ENCODE results near the gene LDHAL6A. TPM values are rescaled to one million over a fixed set of nuclear protein-coding genes. Genes with fewer than 3 reads are reported as not detected.
"Not testable (repeated sequence)": the region's sequence is repeated elsewhere in the genome, so short reads cannot be mapped to it uniquely, and the experiment has no call there.

The LDHAL6A gene
- polyA plus RNA-seq (2013, experiment 1 of 2) = not detected
- polyA plus RNA-seq (2013, experiment 2 of 2) = not detected

DNA sequence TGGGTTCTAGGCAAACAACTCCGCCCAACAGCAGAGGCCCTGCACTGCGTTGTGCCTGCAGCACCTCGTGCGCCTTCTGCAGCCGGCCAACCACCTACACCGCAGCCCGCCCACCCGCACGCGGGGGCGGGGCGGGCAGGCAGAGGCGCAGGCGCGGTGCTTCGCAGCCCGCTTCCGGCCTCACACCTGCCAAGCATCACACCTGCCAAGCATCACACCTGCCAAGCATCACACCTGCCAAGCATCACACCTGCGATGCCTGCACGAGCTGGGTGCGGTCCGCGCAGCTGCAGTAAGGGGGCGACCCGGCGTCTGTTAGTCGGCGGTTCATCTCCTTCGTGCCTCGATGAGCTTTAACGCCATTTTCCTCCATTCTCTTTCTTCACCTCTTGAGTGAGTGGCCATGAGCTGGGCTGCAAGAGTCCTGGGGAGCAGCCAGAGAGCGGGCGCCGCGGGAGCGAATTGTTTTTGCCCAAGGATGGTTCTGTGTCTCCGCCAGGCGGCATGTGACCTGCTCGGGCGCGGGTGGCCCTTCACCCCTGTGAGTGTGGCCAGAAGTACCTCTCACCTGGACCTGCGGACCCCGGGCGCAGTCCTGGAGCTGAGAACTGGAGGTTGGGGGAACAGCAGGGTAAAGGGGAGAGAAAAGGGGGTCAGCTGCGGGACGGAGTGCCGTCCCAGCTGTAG, at the start of gene LDHAL6A:
Gene LDHAL6A (plus strand): TSS at position 171 of the 687 bp plus-strand sequence. CDS start 825 bp downstream, outside the sequence.
- H3K36me3 ChIP-seq (ENCODE audit: insufficient read depth, low read length) = no peaks in the 10 kb centered on the region
- no peak within 1 kb of the TSS for H3K27ac ChIP-seq (ENCODE audit: low read depth, low read length)
- no peaks in the 10 kb centered on the region for H3K4me1 ChIP-seq (ENCODE audit: insufficient read depth, low read length)
- WGBS = 93% methylated on average over 47 of the region's 47 CpGs
- no peaks in the 10 kb centered on the region for H3K9me3 ChIP-seq (ENCODE audit: insufficient read depth, low read depth, low read length)
- no peaks in the 10 kb centered on the region for H3K27me3 ChIP-seq (ENCODE audit: insufficient read depth, low read length)
- H3K9ac ChIP-seq (ENCODE audit: low read depth, low read length) = no peak within 1 kb of the TSS
- no peak within 1 kb of the TSS for H3K4me3 ChIP-seq (ENCODE audit: low read length)

DNA sequence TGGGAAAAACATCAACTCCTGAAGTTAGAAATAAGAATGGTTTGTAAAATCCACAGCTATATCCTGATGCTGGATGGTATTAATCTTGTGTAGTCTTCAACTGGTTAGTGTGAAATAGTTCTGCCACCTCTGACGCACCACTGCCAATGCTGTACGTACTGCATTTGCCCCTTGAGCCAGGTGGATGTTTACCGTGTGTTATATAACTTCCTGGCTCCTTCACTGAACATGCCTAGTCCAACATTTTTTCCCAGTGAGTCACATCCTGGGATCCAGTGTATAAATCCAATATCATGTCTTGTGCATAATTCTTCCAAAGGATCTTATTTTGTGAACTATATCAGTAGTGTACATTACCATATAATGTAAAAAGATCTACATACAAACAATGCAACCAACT, 48.3 kb upstream of the LDHAL6A start:
- not testable (repeated sequence) for H3K27ac ChIP-seq (ENCODE audit: low read depth, low read length); H3K9ac ChIP-seq (ENCODE audit: low read depth, low read length)
- peaks cover 64% of the 10 kb centered on the region for H3K36me3 ChIP-seq (ENCODE audit: insufficient read depth, low read length)

GRCh38 chr11:18408558-18409291, 46.9 kb upstream of the LDHAL6A start:
- no peaks in the 10 kb centered on the region for H3K9me3 ChIP-seq (ENCODE audit: insufficient read depth, low read depth, low read length)
- no peaks in the 10 kb centered on the region for H3K4me1 ChIP-seq (ENCODE audit: insufficient read depth, low read length)
- no peak overlapping the region for H3K9ac ChIP-seq (ENCODE audit: low read depth, low read length)
- H3K27me3 ChIP-seq (ENCODE audit: insufficient read depth, low read length) = peaks cover 7% of the 10 kb centered on the region
- peaks cover 51% of the 10 kb centered on the region for H3K36me3 ChIP-seq (ENCODE audit: insufficient read depth, low read length)
- H3K27ac ChIP-seq (ENCODE audit: low read depth, low read length) = no peak overlapping the region
- 93% methylated on average over 9 of the region's 9 CpGs for WGBS
- no peak overlapping the region for H3K4me3 ChIP-seq (ENCODE audit: low read length)

More for the DNA sequence above, 48.3 kb upstream of the LDHAL6A start:
- H3K4me1 ChIP-seq (ENCODE audit: insufficient read depth, low read length); H3K9me3 ChIP-seq (ENCODE audit: insufficient read depth, low read depth, low read length); H3K27me3 ChIP-seq (ENCODE audit: insufficient read depth, low read length); H3K4me3 ChIP-seq (ENCODE audit: low read length): not testable (repeated sequence)
- 97% methylated on average over 3 of the region's 3 CpGs for WGBS

- H3K27me3 ChIP-seq (ENCODE audit: insufficient read depth, low read length) = peaks cover 7% of the 10 kb centered on the region
- no peak overlapping the region for H3K27ac ChIP-seq (ENCODE audit: low read depth, low read length)
- H3K9me3 ChIP-seq (ENCODE audit: insufficient read depth, low read depth, low read length) = no peaks in the 10 kb centered on the region
- H3K4me1 ChIP-seq (ENCODE audit: insufficient read depth, low read length) = no peaks in the 10 kb centered on the region
- no peak overlapping the region for H3K4me3 ChIP-seq (ENCODE audit: low read length)
- no peaks in the 10 kb centered on the region for H3K36me3 ChIP-seq (ENCODE audit: insufficient read depth, low read length)
- 79% methylated on average over 2 of the region's 3 CpGs for WGBS
- no peak overlapping the region for H3K9ac ChIP-seq (ENCODE audit: low read depth, low read length)
Observed at GRCh38 chr11:18416459-18416858, 39.2 kb upstream of the LDHAL6A start.

DNA sequence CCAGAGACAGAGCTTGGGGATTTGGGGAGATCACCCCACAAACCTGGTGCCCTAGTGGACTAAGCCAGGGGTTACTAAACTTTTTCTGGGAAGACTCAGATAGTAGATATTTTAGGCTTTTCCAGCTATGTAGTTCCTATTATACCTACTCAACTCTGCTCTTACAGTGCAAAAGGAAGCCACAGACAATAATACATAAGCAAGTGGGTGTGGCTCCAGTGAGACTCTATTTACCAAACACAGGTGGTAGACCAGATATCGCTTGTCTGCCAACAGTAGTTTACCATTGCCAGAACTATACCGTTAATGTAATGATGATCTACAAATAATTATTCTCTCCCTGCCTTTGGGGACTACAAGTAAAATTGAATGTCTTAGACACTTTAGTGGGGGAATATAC, 36.6 kb upstream of the LDHAL6A start:
- 100% methylated on average over 1 of the region's 2 CpGs for WGBS
- no peaks in the 10 kb centered on the region for H3K9me3 ChIP-seq (ENCODE audit: insufficient read depth, low read depth, low read length)
- H3K9ac ChIP-seq (ENCODE audit: low read depth, low read length) = no peak overlapping the region
- no peaks in the 10 kb centered on the region for H3K4me1 ChIP-seq (ENCODE audit: insufficient read depth, low read length)
- no peak overlapping the region for H3K27ac ChIP-seq (ENCODE audit: low read depth, low read length)
- no peak overlapping the region for H3K4me3 ChIP-seq (ENCODE audit: low read length)
- H3K27me3 ChIP-seq (ENCODE audit: insufficient read depth, low read length) = no peaks in the 10 kb centered on the region
- H3K36me3 ChIP-seq (ENCODE audit: insufficient read depth, low read length) = no peaks in the 10 kb centered on the region

DNA sequence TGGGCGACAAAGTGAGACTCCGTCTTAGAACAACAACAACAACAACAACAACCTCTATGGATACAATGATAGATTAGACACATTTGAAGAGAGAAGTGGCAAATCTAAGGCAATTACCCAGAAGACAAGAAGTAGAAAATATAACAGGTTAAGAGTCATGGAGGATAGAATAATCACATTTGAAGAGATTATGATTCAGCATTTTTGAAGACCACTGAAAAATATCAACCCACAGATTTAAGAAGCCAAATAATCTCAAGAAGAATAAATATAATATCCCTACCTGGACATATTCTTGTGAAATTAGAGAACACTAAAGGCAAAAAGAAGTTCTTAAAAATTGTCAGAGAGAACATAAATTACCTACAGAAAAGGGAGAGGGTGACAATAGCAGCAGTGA, 35.6 kb upstream of the LDHAL6A start:
- Histone ChIP-seq H3K4me1 (ENCODE audit: insufficient read depth, low read length) (no peaks in the 10 kb centered on the region), H3K4me3 (ENCODE audit: low read length) (no peak overlapping the region), H3K36me3 (ENCODE audit: insufficient read depth, low read length) (no peaks in the 10 kb centered on the region), H3K9me3 (ENCODE audit: insufficient read depth, low read depth, low read length) (no peaks in the 10 kb centered on the region), H3K27me3 (ENCODE audit: insufficient read depth, low read length) (no peaks in the 10 kb centered on the region), H3K27ac (ENCODE audit: low read depth, low read length) (no peak overlapping the region), H3K9ac (ENCODE audit: low read depth, low read length) (no peak overlapping the region)
- 90% methylated on average over 2 of the region's 2 CpGs for WGBS

DNA sequence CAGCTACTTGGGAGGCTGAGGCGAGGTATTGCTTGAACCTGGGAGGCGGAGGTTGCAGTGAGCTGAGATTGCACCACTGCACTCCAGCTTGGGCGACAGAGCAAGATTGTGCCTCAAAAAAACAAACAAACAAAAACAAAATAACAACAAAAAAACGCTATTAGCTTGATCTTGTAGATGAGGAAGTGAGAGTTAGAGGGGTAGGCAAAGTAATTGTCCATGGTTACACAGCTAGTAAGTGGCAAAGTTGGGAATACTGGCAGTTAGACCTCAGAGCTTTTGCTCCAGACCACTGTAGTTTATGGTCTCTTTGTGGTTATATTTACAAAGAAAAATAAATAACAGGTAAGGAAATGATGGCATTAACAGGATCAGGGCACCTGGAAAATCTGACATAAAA, 28.4 kb upstream of the LDHAL6A start:
- no peak overlapping the region for H3K4me3 ChIP-seq (ENCODE audit: low read length)
- H3K27ac ChIP-seq (ENCODE audit: low read depth, low read length) = no peak overlapping the region
- no peak overlapping the region for H3K9ac ChIP-seq (ENCODE audit: low read depth, low read length)
- H3K27me3 ChIP-seq (ENCODE audit: insufficient read depth, low read length) = no peaks in the 10 kb centered on the region
- 86% methylated on average over 3 of the region's 4 CpGs for WGBS
- H3K36me3 ChIP-seq (ENCODE audit: insufficient read depth, low read length) = no peaks in the 10 kb centered on the region
- no peaks in the 10 kb centered on the region for H3K9me3 ChIP-seq (ENCODE audit: insufficient read depth, low read depth, low read length)
- no peaks in the 10 kb centered on the region for H3K4me1 ChIP-seq (ENCODE audit: insufficient read depth, low read length)

- Histone ChIP-seq H3K9me3 (ENCODE audit: insufficient read depth, low read depth, low read length) (no peaks in the 10 kb centered on the region), H3K36me3 (ENCODE audit: insufficient read depth, low read length) (no peaks in the 10 kb centered on the region), H3K4me3 (ENCODE audit: low read length) (no peak overlapping the region), H3K9ac (ENCODE audit: low read depth, low read length) (no peak overlapping the region), H3K27ac (ENCODE audit: low read depth, low read length) (no peak overlapping the region), H3K4me1 (ENCODE audit: insufficient read depth, low read length) (no peaks in the 10 kb centered on the region), H3K27me3 (ENCODE audit: insufficient read depth, low read length) (no peaks in the 10 kb centered on the region)
- WGBS = 91% methylated on average over 4 of the region's 5 CpGs
Observed at GRCh38 chr11:18429332-18429731, 26.3 kb upstream of the LDHAL6A start.

- no peaks in the 10 kb centered on the region for H3K9me3 ChIP-seq (ENCODE audit: insufficient read depth, low read depth, low read length)
- H3K4me1 ChIP-seq (ENCODE audit: insufficient read depth, low read length) = no peaks in the 10 kb centered on the region
- no CpG with 5 or more reads among the region's 2 CpGs for WGBS
- H3K27ac ChIP-seq (ENCODE audit: low read depth, low read length) = no peak overlapping the region
- no peaks in the 10 kb centered on the region for H3K36me3 ChIP-seq (ENCODE audit: insufficient read depth, low read length)
- no peak overlapping the region for H3K4me3 ChIP-seq (ENCODE audit: low read length)
- H3K9ac ChIP-seq (ENCODE audit: low read depth, low read length) = no peak overlapping the region
- no peaks in the 10 kb centered on the region for H3K27me3 ChIP-seq (ENCODE audit: insufficient read depth, low read length)
Observed at GRCh38 chr11:18438691-18439090, 17.0 kb upstream of the LDHAL6A start.

- H3K27ac ChIP-seq (ENCODE audit: low read depth, low read length) = no peak overlapping the region
- no peak overlapping the region for H3K4me3 ChIP-seq (ENCODE audit: low read length)
- no peak overlapping the region for H3K9ac ChIP-seq (ENCODE audit: low read depth, low read length)
- WGBS = 87% methylated on average over 2 of the region's 3 CpGs
- no peaks in the 10 kb centered on the region for H3K9me3 ChIP-seq (ENCODE audit: insufficient read depth, low read depth, low read length)
- no peaks in the 10 kb centered on the region for H3K27me3 ChIP-seq (ENCODE audit: insufficient read depth, low read length)
- H3K36me3 ChIP-seq (ENCODE audit: insufficient read depth, low read length) = no peaks in the 10 kb centered on the region
- H3K4me1 ChIP-seq (ENCODE audit: insufficient read depth, low read length) = no peaks in the 10 kb centered on the region
Observed at GRCh38 chr11:18449251-18449650, 6.4 kb upstream of the LDHAL6A start.

DNA sequence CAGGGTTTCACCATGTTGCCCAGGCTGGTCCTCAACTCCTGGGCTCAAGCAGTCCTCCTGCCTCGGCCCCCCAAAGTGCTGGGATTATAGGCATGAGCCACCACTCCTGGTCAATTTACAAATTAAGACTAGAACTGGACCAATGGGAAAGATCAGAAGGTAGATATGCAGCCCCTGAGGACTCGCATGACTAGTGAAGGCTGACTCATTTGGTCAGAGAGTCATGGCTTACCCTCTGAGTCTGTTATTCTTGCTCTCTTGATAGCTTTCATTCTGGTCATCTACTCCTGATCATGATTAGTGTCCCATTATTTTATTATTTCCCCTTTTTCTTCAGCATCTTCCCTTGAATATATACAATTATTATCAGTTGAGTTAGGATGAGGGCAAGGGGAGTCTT, 2.7 kb upstream of the LDHAL6A start:
- no peak overlapping the region for H3K9ac ChIP-seq (ENCODE audit: low read depth, low read length)
- no peak overlapping the region for H3K27ac ChIP-seq (ENCODE audit: low read depth, low read length)
- H3K27me3 ChIP-seq (ENCODE audit: insufficient read depth, low read length) = no peaks in the 10 kb centered on the region
- no peaks in the 10 kb centered on the region for H3K4me1 ChIP-seq (ENCODE audit: insufficient read depth, low read length)
- H3K36me3 ChIP-seq (ENCODE audit: insufficient read depth, low read length) = no peaks in the 10 kb centered on the region
- 73% methylated on average over 2 of the region's 2 CpGs for WGBS
- no peaks in the 10 kb centered on the region for H3K9me3 ChIP-seq (ENCODE audit: insufficient read depth, low read depth, low read length)
- H3K4me3 ChIP-seq (ENCODE audit: low read length) = no peak overlapping the region

Data from HUES64 (cell line).